AG08396 (cell line): Measurements from ENCODE around the gene CDH23.

Experiments
- DNase-seq: peaks from one replicate; pipeline ENCODE4 v3.0.0; 2012; ENCODE audit warnings: low spot score, mixed read lengths

The CDH23 gene

DNA sequence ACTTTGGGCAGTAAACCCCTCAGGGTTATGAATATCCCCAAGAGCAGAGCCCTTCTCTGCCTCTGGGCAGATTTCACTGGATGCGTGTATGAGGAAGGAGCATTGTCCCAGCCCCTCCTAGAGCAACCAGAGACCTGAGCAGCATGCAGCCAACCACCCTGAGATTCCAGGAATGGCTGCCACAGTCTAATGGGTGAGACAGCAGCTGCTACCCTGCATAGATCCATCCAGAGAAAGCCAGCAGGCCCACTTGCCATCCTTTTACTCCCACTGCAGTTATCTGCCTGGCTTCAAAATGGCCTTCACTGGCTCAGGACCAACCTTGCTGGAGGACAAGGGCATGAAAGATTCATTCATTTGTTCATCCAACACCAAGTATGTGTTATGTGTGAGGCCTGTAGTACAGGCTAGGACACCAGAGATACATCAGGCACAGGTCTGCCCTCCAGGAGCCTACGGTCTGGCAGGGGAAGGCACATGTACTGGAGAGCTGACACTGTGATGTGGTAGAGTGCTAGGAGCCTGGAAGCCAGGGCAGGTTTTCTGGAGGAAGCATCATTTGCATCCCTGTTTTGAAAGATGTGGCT, 349.0 kb downstream of the CDH23 start:
- no peak for DNase-seq

DNA sequence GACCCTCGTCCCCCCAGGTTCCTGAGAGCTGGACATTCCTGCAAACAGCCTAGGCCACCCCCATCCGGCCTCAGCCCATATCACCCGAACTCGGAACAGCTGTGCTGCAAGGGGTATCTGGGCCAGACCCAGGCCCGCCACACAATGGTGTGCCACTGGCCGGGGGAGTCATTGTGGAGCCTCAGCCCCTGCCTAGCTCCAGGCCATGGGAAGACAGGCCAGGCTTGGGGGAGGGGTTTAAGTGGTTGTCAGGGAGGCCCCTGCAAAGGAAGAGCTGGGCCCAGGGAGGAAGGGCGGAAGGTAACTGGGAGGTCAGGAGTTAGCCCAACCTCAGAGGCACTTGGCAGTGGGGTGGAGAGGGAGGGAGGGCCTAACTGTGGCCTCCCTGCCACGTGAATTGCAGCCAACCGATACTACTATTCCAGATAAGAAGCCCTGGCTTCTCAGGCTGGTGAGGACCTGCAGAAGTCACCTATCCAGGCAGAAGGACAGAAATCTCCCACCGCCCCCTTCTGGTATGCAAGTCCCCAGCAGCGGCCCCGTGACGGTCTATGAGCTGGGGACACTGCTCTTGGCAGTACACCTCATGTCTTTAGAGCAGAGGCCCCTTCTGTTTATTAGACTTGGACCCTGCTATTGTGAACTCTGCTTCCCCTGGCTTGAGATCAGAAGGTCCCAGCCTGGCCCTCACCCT, 349.8 kb downstream of the CDH23 start:
- no peak for DNase-seq

DNA sequence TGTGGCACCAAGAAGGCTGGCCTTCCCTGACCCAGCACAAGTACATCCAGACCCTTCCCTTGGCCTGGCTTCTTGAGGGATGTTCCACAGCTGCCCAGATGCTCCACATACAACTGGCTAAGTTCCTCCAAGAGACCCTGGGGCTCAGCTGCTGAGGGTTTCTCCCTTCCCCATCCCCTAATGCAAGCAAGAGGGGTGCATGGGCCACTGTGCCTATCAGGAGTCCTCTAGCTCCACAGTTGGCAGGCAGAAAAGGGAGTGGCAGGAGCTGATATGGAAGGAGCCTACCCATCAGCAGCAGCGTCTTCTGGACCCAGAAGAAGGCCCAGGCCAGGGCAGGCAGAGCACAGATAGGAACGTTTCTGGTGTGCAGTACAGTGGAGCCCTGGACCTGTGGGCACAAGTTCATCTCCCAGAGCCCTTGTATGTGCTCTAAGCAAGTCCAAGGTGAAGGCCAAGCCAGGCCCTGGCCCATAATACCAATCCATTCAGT, 350.4 kb downstream of the CDH23 start:
- DNase-seq: no peak

DNA sequence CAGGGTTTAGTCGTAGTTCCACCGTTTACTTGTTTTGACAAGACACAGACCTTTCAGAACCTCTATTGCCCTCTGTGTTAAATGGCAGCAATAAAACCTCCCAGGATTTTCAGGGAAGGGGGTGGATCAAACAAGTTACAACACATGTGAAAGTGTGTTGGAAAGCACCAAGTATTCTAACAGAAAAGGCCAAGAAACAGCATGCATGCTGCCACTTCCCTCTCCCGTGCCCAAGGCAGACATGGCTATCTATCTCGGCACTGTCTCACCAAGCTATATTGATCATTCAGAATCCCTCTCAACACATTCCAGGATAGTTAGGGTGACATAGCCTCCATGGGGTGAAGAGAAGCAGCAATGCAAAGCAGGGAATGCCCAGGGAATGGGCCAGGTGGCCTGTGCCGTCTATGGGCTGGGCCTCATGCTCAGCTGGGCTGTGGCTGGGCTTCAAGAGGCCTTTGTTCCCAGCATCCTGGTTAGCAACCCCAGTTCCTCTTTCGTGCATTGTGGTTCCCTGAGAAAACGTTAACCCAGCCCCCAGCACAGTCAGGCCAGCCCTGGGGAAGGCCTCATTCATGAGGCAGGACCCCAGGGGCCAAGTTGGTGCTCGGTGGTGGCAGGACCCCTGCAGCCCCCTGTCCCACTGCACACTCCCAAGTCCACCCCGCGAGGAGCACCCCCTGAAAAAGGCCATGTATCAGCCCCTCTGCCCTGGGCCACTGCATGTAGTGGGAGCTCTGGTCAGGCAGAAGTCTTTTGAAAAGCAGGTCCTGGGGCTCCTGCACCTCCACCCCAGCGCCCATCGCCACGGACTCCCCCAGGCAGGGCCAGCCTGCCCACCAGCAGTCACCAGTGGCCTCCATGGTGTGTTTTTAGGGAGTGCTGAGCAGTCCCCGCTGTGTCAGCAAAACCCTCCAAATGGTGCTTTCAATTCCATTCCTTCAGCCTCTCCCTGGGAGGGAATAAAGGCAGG, 351.1 kb downstream of the CDH23 start:
- no peak for DNase-seq

DNA sequence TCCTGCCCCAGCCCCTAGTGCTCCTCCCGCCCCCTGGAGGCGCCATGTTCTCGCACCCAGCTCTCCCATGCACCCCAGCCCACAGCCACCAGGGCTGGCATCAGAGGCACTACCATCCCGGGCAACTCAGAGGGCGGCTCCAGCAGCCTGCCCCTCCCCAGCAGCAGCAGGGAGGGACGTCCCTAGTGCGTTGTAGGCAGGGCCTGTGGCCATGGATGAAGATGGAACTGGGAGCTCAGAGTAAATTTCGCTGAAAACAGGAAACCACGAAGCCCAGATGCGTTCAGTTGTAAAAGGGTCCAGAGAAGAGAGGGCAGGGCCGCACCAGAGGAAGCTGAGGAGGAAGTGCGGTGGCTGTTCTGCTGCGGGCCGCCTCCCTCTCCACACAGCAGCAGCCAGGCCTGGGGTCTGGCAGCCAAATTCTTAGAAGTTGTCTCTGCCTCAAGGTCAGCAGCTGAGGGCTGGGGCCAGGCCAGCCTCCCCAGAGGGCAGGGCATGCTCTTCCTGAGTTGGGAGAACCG, 352.0 kb downstream of the CDH23 start:
- DNase-seq: peak; percentile 34

DNA sequence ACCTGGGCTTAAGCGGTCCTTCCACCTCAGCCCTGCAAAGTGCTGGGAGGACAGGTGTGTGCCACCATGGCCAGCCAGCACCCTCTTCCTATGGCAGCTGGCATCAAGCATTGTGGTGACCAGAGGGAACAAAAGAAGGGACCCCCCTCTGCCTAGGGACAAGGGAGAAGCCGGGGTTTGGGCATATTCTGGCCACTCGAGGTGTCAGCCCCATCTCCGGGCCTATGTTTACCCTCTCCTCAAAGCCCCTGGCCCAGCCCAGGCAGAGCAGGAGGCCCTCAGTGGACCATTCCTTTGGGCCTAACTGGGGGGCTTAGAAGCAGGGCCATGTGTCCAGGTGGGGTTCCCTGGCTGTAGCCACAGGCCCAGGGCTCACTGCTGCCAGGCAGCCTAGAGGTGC, 352.7 kb downstream of the CDH23 start:
- no peak for DNase-seq

DNA sequence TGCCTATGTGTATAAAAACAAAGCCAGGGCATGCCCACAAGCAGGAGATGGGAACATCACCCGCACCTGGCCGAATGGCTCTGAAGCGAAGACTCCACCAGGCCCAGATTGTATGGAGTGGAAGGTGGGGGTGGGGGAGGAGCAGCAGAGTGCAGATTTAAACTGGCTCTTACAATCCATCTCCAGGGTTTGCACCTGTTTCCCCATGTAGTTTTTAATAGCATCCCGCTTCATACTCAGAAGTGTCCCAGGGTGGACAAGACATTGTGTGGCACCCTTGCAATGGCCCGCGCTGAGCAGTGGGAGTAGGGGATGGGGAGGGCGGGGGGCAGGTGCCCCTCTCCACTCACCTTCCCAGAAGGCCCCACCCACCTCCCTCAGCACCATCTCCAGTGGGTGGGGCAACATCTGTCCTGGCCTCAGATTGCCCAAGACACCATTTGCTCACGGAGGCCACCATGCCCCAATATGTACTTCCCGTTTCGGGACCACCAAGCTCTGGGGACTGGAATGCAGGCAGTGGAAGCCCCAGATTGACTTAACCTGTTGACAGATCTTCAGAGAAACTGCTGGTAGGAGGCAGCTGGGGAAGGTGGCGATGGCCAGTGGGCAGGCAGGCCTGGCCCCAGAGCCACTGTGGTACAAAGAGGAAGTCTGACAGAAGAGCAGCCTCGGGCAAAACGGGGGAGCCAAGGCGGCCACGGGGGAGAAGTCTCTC, 353.6 kb downstream of the CDH23 start:
- no peak for DNase-seq

DNA sequence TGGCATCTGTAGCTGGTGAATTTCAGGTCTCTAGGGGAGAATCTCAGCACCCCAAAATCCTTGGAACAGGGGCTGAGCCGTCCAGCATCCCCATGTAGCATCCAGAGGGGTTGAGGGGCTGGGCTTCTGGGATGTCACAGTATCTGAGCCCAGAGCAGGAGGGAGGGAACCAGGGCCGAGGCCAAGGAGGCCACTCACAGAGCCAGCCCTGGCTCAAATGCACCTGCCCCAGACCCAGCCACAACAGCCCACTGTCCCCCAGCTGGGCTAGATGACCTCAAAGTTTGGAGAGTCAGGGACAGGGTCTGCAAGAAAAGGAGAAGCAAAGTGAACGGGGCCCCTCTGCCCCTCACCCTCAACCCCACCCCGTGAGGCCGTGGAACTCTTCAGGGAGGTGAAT, 354.3 kb downstream of the CDH23 start:
- DNase-seq: no peak

DNA sequence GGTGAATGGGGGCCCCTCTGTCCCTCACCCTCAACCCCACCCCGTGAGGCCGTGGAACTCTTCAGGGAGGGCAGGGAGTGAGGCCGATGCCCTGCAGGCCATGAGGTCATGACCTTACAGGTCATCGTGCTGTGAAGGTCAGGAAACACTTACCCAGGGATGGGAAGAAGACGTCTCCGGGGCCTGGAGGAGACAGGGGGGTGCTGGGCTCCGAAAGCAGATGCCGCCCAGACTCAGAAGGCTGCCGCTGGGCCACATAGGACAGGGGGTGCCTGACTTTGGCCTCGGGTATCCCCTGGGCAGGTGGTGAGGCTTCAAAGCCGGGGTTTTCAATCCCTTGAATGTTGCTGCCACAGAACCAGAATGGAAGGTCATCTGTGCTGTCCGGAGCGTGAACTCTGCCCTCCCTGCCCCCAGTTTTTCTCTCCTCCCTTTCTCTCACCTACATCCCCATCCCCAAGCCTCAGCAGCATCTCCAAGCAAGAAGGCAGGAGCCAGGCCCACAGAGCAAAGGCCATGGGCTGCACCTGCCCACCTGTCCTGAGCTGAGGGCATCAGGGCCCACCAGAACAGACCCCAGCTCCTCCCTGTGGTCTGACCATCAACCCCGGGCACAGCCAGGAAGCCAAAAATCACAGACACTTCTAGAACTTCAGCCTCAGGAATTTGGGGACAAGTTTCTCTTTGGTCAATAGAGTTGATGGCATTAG, 354.9 kb downstream of the CDH23 start:
- DNase-seq: no peak

DNA sequence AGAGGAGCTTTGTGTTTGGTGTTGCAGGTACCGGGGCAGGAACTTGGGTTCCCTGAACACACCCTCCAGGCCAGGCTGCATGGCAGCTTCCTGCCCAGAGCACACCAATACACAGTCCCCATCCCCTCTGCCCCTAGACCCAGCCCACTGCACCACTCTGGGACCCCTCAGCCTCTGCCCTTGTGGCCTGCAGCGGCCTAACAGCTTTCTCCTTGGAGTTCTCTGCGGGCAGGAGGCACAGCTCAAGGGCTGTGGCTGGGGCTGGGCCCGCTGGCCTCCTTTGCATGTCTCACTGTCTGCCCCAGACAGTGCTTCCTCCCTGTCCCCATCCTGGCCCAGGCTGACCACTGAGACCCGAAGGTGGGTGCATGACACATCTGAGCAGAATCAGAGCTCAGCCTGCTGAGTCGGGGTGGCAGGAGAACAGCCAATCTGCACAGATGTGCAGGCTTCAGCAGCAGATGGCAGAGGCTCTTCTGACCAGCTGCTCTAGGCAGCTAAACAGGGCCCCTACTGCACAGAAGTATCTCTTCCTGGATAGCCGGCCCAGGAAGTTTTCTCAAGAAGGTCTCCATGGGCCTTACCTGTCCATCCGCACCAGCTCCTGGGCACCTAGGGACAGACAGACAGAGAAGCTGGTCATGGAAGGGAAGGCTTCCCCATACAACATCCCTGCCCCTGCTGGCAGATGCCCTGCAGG, 355.8 kb downstream of the CDH23 start:
- no peak for DNase-seq

DNA sequence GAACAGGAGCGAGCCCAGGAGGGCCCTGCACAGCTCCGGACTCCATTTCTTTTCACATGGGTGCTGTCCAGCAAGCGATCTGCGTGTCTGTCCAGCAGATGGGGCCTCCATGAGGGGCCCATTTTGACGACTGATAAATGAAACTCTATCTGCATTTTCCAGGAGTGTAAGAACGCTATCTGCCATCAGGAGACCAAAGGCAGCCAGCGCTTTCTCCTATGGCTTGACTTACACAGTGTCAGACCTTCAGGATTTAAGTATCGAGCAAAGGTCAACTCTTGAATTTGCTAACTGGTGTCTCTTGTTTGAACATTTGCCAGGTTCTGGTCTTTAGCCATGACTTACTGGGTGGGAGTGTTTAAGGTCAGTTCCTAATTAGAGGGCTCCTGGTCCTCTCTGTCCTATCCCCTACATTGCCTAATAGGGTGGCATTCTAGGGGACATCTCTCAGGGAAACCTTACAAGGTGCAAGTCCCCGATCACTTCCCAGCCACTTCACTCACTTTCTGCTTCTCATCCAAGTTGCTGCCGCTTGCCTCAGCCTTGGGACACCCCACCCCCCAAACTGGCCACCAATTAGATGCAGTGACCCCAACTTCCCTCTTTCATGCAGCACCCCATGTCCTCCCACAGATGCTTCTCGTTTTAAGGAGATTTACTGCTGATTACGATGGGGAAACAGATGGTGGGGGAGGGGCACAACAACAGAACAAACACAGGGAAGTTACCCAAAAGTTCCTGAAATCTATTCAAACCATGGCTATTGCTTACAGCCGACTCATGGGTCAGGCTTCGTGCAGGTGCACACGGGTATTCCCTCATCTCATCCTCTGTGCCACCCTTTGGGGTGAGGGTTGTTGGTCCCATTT, 356.6 kb downstream of the CDH23 start:
- no peak for DNase-seq

DNA sequence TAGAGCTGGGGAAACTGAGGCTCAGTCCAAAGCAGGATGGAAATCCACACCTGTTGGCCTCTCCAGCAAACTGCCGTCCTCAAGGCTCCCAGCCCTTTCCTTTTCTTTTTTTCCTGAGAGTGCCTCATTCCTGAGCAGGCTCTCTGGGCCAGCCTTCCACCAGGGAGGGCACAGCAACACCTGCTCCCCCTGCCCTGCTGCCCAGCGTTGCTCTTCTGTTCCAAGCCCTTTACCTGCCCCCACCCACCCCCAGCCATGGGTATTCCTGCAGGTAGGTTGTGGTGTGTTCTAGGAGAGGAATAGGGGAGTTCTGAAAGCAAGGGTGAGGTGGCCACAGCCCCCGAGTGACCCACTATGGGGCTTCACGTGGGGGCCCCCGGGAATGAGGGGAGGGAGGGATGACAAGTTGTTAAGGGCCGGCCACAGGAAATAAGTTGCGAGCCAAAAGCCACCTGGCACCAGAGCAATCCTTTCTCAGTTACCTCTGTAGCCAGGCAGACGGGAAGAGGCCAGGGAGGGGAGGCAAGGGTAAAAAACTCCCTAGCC, 357.3 kb downstream of the CDH23 start:
- DNase-seq: no peak

DNA sequence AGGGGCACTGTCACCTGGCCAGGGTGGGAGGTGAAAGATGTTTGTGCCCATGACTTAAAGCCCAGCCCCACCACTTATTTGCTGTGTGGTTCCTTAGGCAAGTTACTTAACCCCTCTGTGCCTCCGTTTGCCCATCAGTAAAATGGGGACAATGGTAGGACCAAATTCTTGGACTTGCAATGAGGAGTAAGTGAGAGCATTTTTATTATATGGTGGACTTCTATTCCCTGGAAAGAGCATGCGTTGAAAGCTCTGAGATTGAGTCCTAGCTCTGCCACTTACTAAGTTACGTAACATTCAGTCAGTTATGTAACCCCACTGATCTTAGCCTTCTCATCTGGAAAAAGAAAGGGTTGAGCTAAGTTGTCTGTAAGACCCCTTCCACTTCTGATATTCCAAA, 357.8 kb downstream of the CDH23 start:
- DNase-seq: no peak

DNA sequence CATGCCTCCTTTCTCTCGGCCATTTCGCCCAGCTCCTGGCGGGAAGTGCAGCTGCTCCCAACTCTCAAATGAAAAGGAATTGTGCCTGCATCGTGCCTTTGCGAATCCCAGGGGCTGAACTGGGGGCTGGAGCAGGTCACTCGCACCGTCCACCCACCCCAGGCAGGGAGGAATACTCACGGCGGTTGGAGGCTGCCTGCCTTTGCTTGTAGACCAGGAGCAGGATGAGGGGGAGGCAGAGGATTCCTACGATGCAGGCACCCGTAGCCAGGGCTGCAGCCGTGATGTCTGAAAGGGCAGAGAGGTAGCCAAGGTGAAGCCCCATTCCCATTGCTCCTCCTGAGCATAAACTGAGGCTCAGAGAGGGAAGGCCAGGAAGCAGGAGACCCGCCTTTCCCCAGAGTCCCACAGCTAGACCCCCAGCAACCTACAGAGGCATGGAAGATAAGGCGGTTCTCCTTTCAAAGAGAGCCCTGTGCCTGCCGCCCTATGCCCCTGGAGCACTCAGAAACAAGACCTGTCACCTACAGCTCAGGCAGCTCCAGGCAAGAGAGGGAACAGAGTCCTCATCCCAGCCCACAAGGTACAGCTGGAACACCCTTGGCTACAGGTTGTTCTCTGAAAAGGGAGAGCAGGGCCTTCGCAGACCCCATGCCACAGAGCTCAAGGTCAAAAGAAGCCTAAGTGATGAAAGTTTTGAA, 358.6 kb downstream of the CDH23 start:
- DNase-seq: no peak

DNA sequence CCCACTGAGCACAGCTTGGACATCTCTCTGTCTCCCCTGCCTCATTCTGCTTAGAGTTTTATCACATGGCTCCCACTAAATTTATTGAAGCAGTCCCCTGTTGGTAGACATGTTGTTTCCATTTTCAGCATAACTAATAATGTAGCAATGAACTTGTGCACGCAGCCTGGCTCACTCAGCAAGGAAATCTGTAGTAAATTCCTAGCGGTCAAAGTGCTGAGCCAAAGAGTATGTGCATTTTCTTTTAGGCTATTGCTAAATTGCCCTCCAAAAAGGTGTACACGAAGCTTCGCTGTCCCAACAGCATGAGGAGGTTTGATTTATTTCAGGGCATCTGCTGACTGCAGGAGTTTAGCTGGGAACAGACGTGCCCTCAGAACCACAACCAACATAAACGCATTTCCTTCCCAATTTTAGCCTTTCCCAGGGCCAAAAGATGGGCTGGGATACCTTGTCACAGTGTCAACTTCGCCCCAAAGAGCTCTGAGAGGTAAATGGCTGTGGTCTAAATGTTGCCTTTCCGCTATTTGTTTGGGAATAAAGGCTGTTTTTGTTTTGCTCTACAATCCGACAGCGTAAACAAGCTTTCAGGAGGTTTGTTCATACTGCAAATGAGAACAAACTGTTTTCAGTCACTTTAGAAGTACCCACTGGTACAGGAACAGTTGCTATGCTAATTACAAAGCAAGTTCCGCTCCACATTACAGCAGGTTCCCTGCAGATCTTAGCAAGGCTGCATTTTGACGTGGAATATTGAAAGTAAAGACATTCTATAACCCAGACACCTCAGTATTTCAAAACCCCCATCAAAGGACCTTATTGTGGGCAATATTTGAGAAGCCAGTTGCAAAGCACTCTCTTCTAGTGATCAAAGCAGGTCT, 359.8 kb downstream of the CDH23 start:
- DNase-seq: no peak

DNA sequence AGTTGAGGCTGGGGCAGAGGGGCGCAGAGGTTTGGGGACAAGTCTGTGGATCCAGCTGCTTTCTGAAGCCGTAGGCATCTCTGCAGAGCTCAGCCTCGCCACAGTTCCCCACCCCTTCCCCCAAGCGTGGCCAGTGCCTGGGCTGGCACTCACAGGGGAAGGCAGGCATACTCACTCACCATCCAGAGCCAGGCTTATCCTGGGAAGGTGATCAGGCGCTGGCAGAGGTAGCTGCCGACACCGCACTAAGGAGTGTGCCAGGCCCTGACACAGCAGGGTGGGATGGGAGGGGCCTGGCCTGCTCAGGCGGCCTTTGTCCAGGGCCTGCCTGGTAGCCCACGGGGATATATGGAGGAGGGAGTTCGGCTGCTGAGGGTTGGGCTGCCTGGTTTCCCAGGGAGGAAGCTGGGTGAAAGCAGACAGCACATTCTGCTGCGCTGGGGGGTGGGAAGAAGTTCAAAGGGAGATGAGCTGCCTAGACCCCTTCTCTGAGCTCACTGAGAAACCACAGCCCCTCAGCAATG, 360.7 kb downstream of the CDH23 start:
- DNase-seq: no peak

DNA sequence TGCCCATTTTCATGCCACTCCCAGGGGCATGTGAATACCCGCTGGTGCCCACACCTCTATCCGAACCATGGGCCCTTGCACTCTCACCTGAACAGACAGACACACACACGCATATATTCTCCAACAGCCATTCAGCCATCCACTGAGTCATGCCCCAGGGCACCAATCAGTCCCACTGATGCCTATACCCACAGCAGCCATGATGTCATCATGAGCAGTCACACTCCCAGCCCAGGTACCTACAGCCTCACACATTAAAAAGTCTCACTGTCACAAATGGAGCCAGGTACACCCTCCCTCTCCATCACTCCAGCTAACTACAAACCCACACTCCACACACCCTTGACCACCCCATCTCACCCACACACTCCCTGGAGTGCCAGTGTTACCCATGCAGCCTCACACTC, 364.4 kb downstream of the CDH23 start:
- no peak for DNase-seq
